NB4 (cell line): ENCODE results near the gene HS3ST6.

ENCODE experiments used
- DNase-seq: peaks from one replicate; pipeline ENCODE4 v3.0.0; 2010; ENCODE audit warnings: low read depth
- H3K4me3 ChIP-seq: one replicate; pipeline ENCODE4 v1.5.1; 2011; ENCODE audit warnings: mild to moderate bottlenecking, low read depth, low read length, moderate library complexity
- CTCF ChIP-seq: IDR thresholded peaks from one replicate; pipeline ENCODE4 v1.5.1; 2012; ENCODE audit warnings: low read depth, low read length
- MAX ChIP-seq: IDR thresholded peaks from 2 replicates; pipeline ENCODE4 v1.6.1; 2011; ENCODE audit warnings: low read depth, low read length
- MYC ChIP-seq: IDR thresholded peaks from 2 replicates; pipeline ENCODE4 v1.6.1; 2011; ENCODE audit warnings: low read depth, low read length
- POLR2A ChIP-seq: IDR thresholded peaks from 2 replicates; pipeline ENCODE4 v1.6.1; 2011; ENCODE audit warnings: mild to moderate bottlenecking; ENCODE audit not compliant: insufficient read length; ENCODE audit errors: extremely low read depth

The HS3ST6 gene

DNA sequence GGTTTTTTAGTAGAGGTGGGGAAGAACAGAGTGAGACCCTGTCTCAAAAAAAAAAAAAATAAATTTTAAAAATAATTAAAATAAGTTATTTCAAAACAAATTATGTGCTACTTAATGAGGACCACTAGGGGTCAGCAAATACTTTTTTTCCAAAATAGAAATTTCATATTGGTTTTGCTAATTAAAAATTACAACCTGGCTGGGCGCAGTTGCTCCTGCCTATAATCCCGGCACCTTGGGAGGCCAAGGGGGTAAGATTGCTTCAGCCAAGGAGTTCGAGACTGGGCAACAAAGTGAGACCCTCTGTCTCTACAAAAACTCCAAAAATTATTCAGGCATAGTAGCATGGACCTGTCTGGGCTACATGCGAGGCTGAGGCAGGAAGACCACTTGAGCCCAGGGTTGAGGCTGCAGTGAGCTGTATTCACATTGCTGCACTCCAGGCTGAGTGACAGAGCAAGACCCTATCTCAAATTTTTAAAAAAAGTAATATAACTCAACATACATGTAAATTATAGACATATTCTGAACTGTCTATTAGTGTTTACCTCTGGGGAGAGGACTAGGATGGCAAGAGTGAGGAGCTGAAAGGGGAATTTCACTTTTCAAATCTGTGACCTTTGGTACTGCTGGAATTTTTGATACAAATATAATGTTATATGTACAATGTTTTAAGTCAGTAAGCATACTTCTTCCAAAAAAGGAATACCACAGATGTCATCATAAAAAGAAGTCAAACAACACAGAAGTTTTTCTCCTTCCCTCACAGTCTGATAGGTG lies 54.3 kb downstream of the HS3ST6 start:
- TF ChIP-seq MYC = no peak
- TF ChIP-seq MAX = no peak
- peak; percentile 21 for TF ChIP-seq CTCF
- H3K4me3 ChIP-seq = no peak overlapping the region
- peak; percentile 61 for DNase-seq

- H3K4me3 ChIP-seq = no peak overlapping the region
- no peak for TF ChIP-seq MYC
- no peak for TF ChIP-seq MAX
- TF ChIP-seq CTCF = no peak
- TF ChIP-seq POLR2A = no peak
- no peak for DNase-seq
Observed at GRCh38 chr16:1862394-1862793, 55.8 kb downstream of the HS3ST6 start.

- TF ChIP-seq MAX (no peak), CTCF (no peak), POLR2A (no peak), MYC (no peak)
- H3K4me3 ChIP-seq = no peak overlapping the region
- DNase-seq = no peak
Observed at GRCh38 chr16:1861730-1862129, 56.5 kb downstream of the HS3ST6 start.
